GM18499 (cell line): ENCODE results near the gene KIAA0825.

ENCODE experiments used
- ATAC-seq: cut with Tn5 transposase; IDR thresholded peaks from one replicate; pipeline ENCODE4 v1.9.1; 2021; ENCODE audit warnings: moderate number of reproducible peaks; ENCODE audit not compliant: insufficient read depth, unreplicated experiment

The KIAA0825 gene

GRCh38 chr5:94445726-94446125 is 172.7 kb downstream of the KIAA0825 start:
- ATAC-seq = no peak

- no peak for ATAC-seq
Observed at GRCh38 chr5:94442991-94443390, 175.4 kb downstream of the KIAA0825 start.

GRCh38 chr5:94442076-94442475 is 176.3 kb downstream of the KIAA0825 start:
- no peak for ATAC-seq

DNA sequence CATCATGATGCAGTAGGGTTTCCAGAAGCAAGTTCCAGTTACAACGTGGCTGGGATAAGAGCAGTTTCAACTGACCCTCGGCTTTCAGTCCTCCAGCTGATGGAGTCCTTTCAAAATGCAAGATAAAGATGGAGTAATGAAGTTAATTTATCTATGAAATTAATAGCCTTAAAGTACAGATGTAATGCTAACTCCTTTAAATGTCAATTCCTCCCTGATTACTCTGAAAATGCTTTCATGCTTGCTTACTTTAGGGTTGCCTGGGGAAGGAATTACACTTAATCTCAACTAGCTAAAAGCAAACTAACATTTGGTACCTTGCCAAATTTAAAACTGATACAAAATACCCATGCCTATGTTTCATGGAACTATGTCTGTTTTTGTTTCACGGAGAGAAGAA is 178.4 kb downstream of the KIAA0825 start:
- no peak for ATAC-seq

GRCh38 chr5:94433397-94434163 is 184.8 kb downstream of the KIAA0825 start:
- ATAC-seq = no peak

- ATAC-seq = no peak
Observed at GRCh38 chr5:94432499-94432898, 185.9 kb downstream of the KIAA0825 start.

DNA sequence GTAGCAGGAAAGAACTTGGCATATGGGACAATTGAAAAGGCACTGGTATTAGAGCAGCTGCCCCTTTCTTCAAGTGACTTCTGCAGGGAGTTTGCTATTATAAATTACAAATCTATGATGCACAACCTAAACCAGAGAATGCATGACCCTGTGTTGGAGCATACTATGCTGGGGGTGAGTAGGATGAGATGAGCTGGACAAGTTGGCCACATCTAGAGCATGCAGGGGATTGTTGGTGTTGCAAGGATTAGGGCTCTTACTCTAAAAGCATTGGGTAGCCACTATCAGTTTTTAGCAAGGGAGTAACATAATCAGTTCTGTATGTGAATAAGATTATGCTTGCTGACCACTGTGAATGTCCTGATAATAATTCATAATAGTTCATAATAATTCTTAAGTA is 186.7 kb downstream of the KIAA0825 start:
- no peak for ATAC-seq

DNA sequence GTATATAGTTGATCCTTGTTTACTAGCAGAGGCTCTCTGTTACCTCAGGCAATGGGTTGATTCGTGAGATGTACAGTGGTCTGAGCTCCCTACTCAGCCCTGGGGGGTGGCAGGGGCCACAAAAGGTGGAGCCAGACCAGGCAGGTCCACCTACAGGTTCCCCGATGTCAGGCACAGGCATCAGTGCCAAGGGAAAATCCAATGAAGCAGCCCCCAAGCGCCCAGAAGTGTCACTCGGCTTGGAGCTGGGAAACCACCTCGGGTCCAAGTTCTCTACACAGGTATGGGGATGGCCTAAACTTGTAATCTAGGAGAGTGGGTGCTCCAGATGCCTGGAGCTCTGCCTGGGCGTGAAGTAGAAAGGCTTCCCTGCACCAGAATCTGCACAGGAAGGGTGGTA is 188.8 kb downstream of the KIAA0825 start:
- ATAC-seq = no peak

DNA sequence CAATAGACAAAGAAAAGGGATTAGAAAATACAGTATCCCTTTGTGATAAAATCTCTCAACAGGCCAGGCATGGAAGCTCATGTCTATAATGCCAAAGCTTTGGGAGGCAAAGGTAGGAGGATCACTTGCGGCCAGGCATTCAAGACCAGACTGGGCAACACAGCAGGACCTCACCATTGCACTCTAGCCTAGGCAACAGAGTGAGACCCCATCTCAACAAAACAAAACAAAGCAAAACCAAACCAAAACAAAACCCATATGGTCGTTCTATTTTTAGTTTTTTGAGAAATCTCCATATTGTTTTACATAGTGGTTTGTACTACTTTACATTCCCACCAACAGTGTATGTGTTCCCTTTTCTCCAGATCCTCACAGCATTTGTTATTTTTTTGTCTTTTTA is 193.0 kb downstream of the KIAA0825 start:
- ATAC-seq = no peak

- no peak for ATAC-seq
Observed at GRCh38 chr5:94423411-94423810, 195.0 kb downstream of the KIAA0825 start.

DNA sequence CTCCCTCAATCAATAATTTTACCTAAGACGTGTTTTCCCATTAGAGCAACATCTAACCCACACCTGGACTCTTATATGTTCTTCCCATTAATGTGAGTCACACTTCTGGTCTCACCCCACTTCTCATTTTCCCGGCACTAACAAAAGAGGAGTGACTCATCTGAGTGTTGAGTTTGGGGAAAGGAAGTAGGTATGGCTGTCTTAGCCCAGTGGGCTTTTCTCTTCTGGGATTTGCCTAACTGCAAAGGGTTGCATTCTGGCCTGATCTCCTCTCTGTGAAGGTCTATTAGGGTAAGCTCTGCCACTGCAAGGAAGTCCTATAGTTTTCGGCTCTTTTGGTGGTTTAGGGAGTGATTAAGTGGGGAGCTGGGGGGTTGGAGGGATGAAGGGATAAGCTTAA is 195.6 kb downstream of the KIAA0825 start:
- ATAC-seq = no peak

DNA sequence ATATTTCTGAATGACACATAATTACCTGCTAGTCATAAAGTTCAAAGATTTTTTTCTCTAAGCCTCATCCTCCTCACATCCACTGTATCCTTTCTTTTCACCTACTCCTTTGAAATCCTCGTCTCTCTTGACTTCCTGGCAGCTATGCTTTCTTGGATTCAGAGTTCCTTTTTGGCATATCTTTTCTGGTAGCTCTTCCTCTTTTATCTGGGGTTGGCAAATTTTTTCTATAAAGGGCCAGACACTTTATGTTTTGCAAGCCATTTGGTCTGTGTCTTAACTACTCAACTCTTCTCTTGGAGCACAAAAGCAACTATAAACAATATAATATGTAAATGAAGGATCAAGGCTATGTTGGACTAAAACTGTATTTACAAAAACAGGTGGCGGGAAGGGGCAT is 197.5 kb downstream of the KIAA0825 start:
- ATAC-seq = no peak

DNA sequence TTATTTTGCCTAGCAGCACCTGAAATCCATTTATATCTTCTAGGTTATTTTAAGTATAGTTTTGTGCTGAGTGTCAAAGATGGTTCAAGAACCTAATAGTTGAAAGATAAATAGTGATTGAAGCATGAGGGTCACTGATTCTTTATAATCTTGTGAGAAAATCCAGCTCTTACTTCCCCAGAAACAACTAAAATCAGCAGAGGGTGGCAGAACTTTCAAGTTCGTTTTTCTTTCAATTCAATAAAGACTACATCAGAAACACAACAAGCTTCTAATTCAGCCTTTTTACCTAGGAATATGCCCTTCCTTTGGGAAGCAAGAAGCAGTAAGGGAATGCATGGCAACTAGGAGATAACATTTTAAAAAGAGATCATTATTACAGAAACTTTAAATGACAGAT is 202.6 kb downstream of the KIAA0825 start:
- no peak for ATAC-seq

DNA sequence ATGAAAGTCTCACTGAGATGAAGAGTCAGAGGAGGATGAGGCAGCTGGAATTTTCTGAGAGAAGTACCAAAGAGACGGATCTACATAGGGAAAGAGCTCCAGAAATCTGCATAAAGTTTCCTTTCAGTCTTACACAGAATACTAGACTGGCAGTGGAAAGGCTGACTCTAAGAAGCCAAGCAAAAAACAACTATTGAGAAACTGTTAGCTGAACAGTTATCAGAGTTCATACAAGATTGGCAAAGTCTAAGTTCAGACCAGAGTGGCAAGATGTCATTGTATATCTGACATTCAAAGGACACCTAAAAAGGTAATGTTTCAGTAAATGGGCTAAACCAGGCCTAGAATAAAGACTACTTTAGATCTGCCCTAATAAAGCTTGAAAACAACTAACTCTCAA is 209.0 kb downstream of the KIAA0825 start:
- ATAC-seq = no peak

- ATAC-seq = no peak
Observed at GRCh38 chr5:94407023-94407422, 211.4 kb downstream of the KIAA0825 start.

GRCh38 chr5:94403483-94403882 is 214.9 kb downstream of the KIAA0825 start:
- ATAC-seq = no peak

DNA sequence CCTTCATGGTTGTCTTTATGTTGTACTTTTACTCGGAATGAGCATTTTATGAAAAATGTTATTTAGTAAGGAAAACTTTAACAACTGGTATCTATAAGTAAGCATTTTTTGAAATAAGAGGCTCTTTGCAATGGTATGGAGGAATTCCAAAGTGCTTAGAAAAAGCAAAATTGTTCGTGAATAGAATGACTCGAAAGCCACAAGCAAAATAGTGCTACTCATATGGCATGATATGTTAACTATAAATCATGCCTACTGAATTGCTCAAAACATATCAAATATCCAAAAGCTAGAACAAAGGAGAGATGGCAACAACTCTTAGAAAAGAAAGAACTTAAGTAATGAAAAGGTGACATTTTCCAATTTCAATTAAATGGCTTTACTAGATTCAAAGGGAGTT is 216.3 kb downstream of the KIAA0825 start:
- no peak for ATAC-seq

DNA sequence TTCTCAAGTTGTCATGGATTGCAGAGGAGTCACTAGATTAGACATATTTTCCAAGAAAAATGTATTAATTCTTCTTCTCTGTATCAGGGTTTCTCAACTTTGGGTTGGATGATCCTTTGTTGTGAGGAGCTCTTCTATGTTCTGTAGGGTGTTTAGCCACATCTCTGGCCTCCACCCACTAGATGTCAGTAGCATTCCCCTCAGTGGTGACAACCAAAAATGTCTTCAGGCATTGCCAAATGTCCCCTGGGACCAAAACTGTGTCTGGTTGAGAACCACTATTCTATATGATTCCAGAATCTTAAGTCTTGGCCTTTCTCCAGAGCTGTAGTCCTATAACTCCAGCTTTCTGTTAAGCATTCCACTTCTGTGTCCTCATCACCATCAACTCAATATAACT is 220.9 kb downstream of the KIAA0825 start:
- no peak for ATAC-seq

- no peak for ATAC-seq
Observed at GRCh38 chr5:94396687-94397086, 221.7 kb downstream of the KIAA0825 start.

- ATAC-seq = no peak
Observed at GRCh38 chr5:94395468-94395867, 222.9 kb downstream of the KIAA0825 start.

DNA sequence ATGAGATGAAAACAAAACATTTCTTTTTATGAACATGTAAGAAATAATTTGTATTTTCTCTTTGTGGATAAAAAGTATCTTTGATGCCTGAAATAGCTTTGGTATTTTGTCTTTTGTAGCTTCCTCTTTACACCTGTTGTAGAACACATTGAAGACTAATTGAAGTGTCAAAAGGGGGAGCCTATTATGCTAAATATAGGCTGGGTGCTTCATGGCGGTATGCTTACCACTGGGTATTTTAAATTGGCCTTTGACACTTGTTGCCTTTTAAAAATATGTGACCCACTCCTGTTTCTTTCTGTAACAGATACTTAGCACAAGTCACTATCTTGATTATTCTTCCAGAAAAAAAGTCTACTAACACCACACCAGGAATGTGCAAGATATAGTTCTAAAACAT is 226.4 kb downstream of the KIAA0825 start:
- ATAC-seq = no peak

DNA sequence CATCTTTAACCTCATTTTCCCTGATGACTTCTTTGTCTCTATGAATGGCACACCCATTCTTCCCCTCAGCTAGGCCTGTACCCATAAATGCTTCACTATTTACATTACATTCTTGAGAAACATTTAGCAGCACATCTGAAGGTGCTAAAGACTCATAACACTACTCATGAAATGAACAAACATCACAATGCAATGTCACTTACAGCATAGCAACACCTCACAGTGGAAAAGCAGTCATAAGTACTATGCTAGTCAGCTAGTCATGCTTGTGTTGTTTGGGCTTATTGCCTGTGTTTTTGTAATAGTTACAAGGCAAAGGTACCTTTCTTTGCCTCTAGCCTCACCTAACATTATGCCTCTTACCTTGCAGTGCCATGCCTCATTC is 228.9 kb downstream of the KIAA0825 start:
- ATAC-seq = no peak
